ENCODE results near the gene TUBG2. TPM values are rescaled to one million over a fixed set of nuclear protein-coding genes. Genes with fewer than 3 reads are reported as not detected.
"Not testable (repeated sequence)": the region's sequence is repeated elsewhere in the genome, so short reads cannot be mapped to it uniquely, and the experiment has no call there.

TUBG2 gene
- total RNA-seq, 1 donor from 2014 or later: 2.7 TPM

DNA sequence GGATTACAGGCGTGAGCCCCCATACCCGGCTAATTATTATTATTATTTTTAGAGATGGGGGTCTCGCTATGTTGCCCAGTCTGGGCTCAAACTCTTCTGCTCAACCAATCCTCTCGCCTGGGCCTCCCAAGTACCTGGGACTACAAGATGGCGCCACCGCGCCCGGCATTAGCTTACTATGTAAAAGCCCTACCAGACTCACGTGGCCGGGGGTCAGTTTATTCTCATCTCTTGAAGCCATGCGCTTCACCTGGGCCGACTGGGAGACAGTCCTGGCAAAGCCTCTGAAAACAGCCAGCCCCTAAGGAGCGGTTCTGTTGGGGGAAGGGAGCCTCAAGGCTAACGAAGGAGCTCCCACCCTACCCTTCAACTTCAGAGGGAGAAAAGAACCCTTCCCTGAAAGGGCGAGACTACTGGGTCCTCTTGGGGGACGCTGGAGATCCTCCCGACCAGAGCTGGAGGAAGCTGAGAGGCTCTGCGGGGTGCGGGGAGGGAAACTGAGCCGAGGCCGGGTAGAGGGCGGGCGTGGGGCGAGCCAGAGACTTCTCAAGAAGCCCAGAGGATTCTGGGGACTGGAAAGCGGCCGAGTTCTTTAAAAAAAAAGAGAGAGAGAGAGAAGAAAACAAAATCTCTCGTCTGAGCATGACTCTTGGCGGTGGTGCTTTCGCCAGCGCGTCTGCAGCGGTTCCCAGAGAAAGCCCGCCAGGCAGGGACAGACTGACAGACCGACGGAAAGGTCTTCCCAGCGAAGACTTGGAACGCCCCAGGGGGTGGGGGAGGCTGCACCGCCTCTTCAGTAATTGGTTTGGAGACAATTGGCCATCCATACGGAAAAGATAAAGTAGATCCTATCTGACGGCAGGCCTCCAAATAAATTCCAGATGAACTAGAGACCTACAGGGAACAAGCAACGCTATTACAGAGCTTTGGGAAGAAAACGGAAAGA lies 5.6 kb upstream of the TUBG2 start:
- no peak for DNase-seq (ENCODE audit: low read depth in 2 of 2)

GRCh38 chr17:42655528-42655927 lies 3.6 kb upstream of the TUBG2 start:
- DNase-seq (ENCODE audit: low read depth in 2 of 2): no peak

GRCh38 chr17:42657824-42658588 lies 1.1 kb upstream of the TUBG2 start:
- DNase-seq (ENCODE audit: low read depth in 2 of 2): no peak

DNA sequence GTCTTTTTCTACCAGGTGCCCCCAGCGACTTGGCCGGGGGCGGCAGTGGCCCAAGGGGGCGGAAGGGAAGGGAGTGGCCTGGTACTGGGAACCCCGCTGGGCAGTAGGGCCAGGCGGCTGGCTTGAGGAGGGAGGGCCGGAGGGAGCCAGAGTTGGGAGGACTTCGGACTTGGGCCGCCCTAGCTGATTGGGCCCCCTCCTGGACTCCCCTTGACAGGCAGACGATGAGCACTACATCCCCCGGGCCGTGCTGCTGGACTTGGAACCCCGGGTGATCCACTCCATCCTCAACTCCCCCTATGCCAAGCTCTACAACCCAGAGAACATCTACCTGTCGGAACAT lies 819 bp downstream of the TUBG2 start:
- not testable (repeated sequence) for DNase-seq (ENCODE audit: low read depth in 2 of 2)

GRCh38 chr17:42660692-42661345 lies 1.7 kb downstream of the TUBG2 start:
- DNase-seq (ENCODE audit: low read depth in 2 of 2): peak in 1 of 2 donors; percentile 58

DNA sequence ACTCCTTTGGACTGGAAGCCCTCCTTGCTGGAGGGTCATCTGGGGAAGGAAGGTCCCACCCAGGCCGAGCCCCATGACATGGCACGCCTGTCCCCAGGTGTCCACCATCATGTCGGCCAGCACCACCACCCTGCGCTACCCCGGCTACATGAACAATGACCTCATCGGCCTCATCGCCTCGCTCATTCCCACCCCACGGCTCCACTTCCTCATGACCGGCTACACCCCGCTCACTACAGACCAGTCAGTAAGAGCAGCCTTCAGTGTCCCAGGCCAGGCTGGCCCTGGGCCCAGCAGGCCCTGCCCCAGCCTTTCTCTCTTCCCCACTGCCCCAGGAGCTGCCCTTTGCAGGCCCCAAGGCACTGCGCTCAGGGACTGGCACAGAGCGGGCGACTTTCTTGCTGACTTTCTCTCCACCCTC lies 6.5 kb downstream of the TUBG2 start:
- no peak for DNase-seq (ENCODE audit: low read depth in 2 of 2)

- not testable (repeated sequence) for DNase-seq (ENCODE audit: low read depth in 2 of 2)
Measured at GRCh38 chr17:42666126-42666525, 7.0 kb downstream of the TUBG2 start.

DNA sequence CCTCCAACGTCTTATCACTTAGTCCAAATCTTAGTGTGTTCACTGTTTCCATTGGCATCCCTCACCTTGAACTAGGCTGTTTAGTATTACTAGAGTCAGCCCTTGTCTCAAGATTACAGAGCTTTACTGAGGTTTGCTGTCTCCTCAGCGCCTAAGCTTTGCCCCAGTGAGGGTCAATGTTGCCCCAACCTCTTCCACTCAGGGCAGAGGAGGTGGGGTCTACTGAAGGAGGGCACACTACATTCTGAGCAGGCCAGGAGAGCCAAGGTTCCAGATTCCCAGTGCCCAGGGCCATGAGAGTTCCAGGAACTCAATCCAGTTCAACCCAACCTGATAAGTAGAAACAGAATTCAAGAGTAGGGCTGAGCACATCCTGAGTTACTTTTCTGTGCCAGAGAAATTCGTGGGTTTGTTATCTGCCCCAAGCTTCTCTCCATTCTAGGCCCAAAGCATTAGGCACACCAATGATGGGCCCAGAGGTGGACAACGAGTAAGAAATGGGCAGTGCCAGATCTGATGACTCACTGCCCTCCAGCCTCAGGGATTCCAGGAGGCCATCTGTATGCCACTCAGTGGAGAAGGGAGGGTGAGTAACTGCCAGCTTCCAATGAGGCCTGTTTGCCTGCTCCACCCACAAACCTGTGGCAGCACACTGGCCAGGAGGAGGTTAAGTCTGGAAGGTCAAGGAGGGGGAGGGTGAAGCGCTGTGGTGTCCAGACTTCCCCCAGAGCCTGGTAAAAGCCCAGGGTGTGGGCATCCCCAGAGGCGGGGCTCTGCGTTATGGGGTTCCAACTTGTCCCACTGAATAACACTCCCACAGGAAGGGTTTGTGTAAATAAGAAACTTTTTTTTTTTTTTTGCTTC lies 8.2 kb downstream of the TUBG2 start:
- DNase-seq (ENCODE audit: low read depth in 2 of 2): peak in 1 of 2 donors; percentile 61

DNA sequence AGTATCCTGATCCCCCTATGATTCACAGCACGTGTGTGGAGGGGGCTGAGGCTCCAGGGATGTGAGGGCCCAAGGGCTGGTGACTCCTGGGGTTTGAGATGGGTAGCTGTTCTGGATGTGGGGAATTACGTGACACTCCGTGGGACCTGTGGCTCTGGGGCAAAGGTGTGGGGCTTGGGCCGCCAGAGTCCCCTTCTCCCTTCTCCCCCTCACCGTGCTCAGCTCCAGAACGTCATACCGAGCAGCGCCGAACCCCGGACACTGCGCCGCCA lies 10.6 kb downstream of the TUBG2 start:
- no peak for DNase-seq (ENCODE audit: low read depth in 2 of 2)

DNA sequence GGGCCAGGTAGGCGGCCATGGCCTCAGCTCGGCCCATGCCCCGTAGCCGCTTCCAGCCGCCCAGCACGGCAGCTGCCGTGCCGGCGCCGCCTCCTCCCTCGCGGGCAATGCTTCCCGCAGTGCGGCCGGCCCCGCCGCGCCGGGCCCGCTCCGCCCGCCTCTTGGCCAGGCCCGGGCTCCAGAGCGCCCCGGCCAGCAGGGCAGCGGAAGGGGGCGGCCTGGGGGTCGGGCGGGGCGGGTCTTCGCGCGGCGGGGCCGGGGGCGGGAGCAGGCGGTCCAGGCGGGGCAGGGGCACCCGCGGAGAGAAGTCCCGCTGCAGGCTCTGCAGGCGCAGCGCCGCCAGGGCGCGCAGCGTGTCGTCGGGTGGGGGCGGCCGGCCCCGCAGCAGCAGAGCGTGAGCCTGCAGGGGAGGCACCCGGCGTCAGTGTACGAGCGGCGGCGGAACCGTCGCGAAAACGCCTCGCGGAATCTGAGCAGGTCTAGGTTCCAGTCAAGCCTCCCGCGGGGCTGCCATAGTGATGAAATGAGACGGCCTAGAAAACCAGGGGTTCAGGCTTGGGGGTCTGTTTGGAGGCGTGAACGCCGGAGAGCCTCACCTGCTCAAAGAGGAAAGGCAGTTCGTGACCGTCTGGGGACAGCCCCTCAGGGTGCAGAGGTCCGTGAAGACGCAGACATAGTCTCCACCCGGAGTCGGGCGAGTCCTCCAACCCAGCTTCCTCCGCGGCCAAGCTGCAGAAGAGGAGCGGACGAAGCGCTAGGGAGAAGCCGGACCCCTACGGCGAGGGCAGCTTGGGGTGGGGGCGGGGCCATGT lies 11.1 kb downstream of the TUBG2 start:
- DNase-seq (ENCODE audit: low read depth in 2 of 2): no peak

DNA sequence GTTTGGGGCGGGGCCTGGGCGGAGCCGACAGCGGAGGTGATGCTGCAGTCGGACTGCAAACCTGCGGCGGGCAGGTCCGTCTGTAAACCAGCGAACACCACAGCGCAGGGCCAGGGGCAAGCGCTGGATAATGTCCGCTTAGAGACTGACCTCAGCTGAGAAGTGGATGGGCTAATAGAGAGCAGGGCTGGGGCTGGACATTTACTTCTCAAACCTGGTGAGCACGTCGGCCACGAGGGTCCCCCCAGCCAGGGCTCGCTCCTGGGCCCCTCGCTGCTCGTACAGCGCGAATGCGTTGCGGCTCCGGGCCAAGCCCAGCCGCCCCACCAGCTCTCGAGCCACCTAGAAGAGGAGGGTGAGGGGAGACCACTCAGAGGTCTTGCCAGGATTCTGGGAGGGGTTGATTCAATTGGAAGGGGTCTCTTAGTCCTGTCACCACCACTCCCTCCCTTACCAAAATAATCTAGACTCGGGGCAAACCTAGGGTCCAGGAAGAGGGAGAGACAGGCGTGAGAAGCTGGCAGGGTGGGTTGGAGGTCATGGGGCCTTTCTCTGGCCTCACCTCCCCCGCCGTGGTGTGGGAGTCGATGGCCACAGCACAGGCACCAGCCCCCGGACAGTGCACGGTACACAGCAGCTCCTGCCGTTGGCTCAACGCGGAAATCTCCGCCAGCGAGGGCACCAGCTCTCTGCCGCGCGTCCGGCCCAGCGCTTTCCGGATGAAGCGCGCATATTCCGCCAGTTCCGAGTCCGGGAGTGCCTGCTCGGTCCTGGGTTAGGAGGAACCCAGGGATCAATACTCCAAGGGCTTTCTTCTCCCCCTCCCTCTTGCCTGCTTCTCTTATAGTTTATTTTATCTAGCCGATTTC lies 11.9 kb downstream of the TUBG2 start:
- DNase-seq (ENCODE audit: low read depth in 2 of 2): no peak

GRCh38 chr17:42672038-42672437 lies 13.0 kb downstream of the TUBG2 start:
- no peak for DNase-seq (ENCODE audit: low read depth in 2 of 2)

DNA sequence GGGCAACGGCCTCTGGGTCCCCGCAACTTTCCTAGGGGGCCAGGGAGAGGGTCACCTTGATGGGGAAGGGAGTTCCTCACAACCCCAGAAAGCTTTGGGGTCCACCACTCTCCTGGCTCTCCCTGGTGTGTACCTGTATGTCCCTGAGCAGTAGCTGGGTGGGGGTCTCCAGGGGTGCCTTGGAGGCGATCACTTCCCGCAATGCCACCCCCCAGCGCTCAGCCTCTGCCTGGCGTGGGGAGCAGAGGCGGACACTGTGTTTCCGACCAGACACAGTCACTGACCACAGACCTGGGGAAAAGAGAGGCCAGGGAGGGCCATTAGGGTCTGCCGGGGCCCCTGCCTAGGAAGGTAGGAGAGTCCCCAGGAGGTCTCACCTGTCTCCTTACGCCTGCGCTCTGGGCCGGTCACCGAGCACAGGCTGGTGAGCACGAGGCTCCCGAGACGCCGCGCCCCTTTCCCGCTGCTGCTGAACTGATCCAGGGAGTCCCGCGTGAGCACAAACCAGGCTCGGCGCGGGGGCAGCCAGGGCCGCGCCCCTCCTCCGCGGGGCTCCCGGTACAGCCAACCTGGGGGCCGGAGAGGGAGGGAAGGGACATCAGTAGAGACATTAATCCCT lies 14.3 kb downstream of the TUBG2 start:
- DNase-seq (ENCODE audit: low read depth in 2 of 2): no peak

GRCh38 chr17:42673885-42674754 lies 15.0 kb downstream of the TUBG2 start:
- peak in 1 of 2 donors; percentile 52 for DNase-seq (ENCODE audit: low read depth in 2 of 2)

- DNase-seq (ENCODE audit: low read depth in 2 of 2): no peak
Measured at GRCh38 chr17:42674755-42675347, 15.8 kb downstream of the TUBG2 start.

DNA sequence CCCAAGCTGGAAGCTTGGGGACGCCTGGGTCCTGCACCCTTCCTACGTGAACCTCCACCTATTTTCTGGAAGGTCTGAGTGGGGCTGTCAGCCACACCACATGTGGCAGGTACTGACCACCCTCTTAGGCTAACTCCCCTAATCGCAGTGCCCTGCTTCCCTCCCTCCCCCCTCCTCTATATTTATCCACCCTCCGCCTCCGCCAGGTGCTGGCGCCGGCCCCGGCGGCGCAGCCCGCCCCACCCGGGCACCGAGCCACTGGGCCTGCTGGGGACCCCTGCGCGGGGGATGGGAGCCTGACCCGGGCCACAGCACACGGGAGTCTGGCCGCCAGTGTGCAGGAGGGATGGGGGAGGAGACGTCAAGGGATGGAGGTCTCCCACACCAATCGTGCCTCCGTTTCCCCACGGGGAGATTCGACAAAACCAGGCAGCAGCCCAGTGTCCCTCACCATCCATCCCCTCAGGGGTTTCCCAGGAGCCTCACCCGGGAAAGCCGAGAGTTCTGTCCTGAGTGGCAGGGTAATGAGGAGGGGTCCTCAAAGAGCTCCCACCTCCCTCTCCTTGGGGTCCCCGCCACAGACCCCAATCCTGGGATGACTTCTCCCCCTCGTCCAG lies 16.4 kb downstream of the TUBG2 start:
- DNase-seq (ENCODE audit: low read depth in 2 of 2): no peak

DNA sequence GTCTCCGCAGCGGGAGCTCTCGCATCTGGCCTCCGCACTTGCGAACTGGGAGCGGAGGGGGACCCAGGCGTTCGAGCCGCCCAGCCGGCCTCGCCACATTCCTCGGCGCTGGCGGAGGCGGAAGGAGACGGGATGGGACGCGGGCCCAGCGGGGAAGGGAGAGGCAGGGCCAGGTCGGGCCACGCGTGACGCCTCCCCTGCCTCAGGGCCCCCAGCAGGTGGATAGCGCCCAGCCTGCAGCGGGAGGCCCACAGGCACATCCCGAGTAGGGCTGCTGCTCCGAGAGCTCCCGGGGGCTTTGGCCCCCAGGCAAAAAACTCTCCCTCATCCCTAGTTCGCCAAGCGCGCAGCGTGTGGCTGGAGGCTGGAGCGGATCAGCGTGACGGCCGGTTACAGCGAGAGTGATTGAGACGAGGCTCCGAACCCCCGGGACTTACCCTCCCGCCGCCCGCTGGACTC lies 16.9 kb downstream of the TUBG2 start:
- DNase-seq (ENCODE audit: low read depth in 2 of 2): peak in 1 of 2 donors; percentile 59
